ENCODE measurements around the gene AGPAT3. TPM values are rescaled to one million over a fixed set of nuclear protein-coding genes. Genes with fewer than 3 reads are reported as not detected.

Gene AGPAT3
- polyA plus RNA-seq, 1 donor, result 37.6 TPM

DNA sequence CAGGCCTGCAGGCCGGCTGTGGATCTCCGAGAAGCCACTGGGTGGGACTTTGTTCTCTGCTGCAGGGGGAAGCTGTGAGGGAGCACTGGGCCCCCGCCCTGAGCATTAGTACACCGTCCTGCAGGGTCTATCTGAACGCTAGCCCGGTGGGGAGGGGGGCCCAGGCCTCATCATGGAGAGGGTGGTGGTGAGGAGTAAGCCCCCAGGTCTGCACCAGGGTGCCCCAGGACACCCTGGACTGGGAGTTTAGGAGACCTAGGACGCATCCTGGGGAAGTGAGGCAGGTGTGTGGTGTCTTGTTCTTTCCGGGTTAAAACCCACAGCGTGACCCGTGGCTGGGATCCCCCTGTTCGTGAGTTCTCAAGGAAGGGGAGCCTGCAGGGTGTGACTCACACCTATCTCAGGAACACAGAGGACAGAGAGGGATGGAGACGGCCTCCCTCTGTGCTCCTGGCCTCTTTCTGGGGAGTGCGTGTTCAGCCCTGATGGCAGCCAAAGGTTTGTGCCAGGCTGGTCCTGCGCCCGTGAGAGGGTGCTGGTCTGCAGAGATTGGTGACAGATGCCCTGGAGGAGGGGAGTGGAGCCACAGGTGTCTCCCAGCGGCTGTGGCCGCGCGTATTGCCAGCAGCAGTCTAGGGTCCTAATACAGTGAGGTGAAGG is 44.8 kb downstream of the AGPAT3 start:
- no peak for DNase-seq

DNA sequence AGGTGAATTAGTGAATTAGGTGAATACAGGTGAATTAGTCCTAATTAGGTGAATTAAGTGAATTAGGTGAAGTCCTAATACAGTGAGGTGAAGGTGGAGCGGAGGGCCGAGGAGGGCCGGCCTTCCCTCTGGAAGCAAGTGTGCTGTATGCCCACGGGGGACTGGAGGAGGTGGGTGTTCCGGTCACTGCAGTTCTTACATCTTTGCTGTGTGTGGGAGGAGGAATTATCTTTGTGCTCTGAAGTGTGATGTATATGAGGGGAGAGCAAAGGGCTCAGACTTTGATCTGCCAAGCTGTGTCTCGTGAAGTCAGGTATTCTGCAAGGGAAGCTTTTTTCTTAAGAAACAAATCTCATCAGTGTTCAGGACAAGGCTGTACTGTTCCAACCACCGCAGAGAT is 45.4 kb downstream of the AGPAT3 start:
- DNase-seq, result no peak

DNA sequence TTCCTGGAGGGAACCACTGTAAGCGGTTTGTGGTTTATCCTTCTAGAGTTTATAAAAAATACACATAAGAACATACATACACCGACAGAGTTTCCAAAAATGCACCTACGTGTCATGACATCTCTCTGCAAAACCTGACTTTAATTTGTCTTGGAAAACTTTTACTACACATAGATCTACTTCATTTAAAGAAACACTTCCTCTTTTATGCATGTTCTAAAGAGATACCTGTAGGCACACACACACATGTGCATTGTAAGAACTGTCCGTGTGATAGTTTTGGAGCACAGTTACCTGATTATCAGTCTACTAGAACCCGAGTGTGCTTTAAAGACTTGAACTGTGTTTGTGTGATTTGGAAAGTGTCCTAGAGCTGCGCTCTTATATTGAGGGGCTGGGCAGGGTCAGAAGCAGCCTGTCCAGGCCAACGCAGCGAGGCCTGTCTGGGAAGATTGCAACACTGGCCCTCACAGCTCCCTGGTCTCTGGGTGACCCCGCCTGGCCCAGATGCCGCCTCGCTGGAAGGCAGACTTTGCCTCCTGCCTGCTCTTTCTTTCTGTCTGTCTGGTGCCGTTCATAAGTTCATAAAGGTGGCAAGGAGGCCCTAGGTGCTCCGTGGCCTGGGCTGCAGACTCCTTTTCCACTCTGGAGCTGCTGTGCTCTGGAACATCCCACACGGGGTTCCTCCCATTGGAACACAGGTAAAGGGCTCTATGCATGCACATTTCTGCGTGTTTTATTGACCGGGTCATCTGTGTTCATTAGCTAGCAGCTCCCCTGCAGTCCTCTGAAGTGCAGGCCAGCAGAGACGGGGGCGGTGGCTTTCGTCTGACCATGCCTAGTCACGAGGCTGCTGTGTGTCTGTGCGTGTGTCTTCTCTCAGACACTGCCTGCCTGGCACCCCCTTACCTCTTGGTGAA is 46.3 kb downstream of the AGPAT3 start:
- no peak for DNase-seq

DNA sequence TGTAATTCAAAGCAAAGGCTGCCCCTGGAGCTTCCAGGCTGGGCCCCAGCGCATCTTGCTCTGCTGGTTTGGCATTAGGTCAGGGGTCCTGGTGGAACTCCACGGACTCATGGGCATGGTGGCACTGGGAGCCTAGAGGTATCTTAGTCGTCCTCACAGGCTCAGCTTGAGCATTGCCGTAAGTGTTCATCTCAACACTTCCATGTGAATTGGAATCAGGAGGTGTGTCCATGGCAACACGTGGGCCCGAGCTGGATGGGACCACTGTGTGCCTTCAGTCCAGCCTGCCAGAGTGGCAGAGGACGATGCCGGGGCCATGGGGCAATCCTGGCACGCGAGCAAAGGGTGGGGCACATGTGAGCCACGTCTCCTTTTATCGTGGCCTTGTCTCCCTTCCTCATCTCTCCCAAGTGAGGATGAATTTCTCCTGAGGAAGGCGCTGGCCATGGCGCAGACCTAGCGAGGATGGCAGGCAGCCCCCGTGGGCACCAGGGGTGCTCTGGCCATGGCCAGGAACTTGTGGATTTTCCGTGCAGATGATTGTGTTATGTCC is 47.0 kb downstream of the AGPAT3 start:
- no peak for DNase-seq

DNA sequence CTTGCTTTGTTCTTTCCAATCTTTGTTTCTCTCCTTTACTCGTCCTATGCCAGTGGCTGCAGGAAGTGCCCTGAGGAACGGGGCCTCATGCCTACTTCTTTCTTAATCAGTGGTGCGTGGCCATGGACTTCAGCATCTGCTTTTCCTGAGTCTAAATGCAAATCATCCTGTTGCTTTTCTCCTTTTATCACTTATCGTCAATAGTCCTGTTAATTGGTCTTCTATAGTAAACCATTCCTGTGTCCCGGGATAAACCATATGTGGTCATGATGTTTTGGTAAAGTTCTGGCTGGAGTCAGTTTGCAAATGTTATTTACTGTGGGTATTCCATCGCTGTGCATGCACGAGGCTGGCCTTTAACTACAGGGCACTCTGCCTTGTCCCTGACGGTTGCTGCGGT is 47.5 kb downstream of the AGPAT3 start:
- DNase-seq, result no peak

DNA sequence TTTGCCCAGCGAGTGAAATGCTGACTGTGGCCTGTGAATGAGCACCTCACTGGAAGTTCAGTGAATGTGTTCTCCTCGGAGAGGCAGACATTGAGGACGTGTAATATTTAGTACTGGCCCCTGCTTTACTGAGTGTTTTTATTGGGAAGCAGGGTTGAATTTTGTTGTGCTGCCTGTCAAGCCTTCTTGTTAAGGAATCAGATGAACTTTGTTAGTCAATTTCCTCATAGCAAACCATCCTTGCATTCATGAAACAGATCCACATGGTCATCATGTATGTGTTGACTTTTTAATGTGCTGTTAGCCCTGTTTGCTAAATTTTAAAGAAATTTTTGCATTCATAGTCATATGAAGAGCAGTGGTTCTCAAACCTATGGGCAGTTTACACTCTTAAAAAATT is 47.9 kb downstream of the AGPAT3 start:
- DNase-seq, result no peak

DNA sequence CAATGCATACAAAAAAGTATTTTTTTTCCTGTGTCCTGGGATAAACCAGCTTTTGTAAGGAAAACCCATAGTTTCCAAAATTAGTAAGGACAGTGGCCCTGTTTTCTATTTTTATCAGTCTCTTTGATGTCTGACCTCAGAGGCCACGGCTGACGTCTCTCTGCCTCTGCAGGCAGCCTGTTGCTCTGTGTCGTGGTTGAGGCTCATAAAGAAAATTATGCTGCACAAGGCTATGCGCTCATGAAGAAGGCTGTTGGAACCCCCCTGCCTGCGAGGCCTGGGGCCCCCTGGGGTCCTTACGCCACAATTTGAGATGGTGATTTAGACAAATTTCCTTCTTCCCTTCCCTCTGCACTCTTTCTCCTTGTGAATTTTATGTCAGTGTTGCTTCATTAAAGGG is 48.9 kb downstream of the AGPAT3 start:
- no peak for DNase-seq

DNA sequence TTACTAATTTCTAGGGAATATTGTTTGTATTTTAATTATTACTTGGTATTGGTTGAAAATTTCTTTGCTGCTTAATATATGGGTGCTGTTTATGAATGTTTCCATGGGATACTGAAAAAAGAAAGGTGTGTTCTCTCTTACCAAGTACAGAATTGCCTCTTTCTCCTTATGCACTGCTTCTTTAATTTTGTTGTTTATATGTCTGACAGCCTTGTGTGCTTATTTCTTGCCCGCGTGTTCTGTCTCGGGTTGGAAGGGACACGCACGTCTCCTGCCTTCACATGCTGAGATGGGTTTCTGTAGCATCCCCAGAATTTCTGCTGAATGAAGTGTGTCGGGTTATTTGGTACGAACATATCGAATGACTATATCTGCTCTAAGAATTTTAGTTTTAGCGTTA is 51.1 kb downstream of the AGPAT3 start:
- DNase-seq, result no peak

DNA sequence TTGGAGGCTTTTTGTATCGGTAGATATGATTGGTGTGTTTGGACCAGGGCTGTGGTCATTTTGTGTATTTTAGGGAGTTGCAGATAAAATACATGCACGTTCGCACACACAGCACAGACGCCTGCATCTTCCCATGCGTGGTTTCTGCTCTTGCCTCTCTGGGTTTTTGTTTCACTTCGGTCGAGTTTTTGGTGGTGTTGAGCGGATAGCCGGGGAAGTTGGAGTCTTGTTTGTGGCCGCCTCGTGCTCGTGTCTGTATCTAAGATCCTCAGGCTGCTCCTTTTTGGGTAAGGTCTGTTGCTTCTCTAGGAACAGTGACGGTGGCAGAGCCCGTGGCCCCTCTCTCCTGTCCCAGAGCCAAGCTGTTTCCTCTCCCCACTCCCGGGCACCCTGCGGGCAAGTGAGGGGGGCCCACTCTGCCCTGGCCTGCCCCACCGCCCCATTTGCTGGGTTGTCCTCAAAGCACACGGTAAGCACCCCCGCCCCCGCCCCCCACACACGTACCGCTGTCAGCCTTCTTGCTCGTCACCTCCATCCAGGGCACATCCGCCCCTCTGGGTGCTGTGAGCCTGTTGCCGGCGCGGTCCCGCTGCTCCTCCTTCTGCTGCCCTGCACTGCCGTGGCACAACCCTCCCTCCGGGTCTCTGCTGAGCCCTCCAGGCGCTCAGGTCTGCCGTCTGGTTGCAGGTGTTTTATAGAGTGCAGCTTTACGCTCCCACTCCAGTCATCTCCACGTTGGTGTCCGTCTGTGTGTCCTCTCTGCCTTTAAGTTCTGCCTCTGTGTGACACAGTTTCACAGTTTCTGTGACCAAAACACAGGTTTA is 51.9 kb downstream of the AGPAT3 start:
- no peak for DNase-seq

DNA sequence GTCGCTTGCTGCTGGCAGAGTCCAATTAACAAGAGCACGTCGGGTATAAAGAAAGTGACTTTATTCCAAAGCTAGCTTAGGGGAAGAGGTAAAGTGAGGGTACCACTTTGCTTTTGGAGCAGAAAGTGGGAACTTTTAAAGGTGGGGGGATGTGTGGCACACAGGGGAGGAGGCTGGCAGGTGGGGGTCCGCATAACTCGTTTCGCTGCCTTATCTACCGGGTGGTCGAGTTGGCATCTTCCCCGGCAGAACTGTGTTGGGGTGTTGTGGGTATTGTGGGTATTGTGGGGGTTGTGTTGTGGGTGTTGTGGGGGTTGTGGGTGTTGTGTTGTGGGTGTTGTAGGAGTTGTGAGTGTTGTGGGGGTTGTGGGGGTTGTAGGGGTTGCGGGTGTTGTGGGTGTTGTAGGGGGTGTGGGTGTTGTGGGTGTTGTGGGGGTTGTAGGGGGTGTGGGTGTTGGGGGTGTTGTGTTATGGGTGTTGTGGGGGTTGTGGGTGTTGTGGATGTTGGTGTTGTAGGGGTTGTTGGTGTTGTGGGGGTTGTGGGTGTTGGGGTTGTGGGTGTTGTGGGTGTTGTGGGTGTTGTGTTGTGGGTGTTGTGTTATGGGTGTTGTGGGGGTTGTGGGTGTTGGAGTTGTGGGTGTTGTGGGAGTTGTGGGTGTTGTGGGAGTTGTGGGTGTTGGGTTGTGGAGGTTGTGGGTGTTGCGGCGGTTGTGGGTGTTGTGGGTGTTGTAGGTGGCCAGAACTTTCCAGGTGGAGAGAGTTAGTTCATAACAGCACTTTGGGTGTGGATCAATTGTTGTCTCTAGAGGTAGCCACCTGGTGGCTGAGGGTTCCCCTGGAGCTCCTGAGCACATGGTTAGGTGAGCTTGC is 52.7 kb downstream of the AGPAT3 start:
- DNase-seq, result no peak

DNA sequence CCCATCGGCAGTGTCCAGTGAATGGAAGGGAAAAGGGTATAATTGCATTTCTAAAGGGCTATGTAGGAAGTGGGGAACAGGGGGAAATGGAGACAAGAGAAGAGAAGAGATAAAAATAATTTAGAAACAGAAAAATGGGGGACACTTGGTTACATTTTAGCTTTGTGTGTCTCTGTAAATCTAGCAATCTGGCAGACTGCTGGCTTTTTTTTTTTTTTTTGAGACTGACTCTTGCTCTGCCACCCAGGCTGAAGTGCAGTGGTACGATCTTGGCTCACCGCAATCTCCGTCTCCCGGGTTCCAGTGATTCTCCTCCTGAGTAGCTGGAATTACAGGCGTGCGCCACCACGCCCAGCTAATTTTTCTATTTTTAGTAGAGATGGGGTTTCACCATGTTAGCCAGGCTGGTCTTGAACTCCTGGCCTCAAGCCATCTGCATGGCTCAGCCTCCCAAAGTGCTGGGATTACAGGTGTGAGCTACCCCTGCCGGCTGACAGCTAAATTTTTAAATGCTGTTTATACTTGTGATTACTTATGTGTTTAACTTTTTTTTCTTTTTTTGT is 53.4 kb downstream of the AGPAT3 start:
- no peak for DNase-seq

DNA sequence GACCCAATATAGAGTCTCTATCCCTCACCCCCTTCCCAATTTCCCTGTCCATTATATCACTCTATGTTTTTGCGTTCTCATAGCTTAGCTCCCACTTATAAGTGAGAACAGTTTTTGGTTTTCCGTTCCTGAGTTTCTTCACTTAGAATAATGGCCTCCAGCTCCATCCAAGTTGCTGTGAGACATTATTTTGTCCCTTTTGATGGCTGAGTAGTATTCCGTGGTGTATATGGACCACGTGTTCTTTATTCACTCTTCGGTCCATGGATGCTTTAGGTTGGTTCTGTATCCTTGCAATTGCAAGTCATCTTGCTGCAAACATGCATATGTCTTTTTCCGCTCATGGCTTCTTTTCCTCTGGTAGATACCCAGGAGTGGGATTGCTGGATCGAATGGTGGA is 54.3 kb downstream of the AGPAT3 start:
- DNase-seq, result no peak

DNA sequence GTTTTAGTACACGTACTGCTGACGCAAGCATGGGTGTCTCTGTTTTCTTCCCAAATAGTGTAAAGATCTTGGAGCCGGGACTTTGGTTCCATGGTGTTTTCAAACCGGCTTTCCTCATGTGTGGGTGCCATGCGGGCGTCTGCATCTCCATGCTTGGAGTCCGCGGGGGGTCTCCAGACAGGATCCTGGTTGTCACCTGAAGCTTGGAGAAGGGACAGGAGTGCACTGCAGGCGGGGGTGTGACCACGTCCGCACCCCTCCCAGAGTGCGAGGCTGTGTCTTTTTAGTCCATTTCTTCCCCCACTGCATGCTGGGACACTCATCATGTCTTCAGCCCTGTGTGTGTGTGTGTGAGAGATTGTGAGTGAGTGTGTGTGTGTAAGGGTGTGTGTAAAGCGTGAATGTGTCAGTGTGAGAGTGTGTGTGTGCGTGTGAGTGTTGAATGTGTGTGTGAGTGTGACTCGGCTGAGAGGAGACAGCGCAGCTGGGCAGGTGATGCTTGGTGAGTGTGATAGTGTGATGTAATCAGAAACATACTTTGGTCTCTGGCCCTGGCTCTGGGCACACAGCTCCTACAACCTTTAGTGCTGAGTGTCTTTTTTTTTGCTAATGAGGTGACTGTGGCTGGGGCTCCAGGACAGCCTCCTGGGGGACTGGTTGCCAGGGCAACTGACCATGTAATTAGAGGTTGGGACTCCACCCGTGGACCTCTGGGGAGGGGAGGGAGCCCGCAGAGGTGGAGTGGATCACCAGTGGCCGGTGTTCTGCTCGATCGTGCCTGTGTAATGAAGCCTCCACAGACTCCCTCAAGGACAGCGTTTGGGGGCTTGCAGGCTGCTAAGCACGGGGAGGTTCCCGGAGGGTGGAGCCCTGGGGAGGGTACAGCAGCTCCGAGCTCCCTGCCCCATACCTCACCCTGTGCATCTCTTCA is 55.1 kb downstream of the AGPAT3 start:
- DNase-seq, result no peak

DNA sequence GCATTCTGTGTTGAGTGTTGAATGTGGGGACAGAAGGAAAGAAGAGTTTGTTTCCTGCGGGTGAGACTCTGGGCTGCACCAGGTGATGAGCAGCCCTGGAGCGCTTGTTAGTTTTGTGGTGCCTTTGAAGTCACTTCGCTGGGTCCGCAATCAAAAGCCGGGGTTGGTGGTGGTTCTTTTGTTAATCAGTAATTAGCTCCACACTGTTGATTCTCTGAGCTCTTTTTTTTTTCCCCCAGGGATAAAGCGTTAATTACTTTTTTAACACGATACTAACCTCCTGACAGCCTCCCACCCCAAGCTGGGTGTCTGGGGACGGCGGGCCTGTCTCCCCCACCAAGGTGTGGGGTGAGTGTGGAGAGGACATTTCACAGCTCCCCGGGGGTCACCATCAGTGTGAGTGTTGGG is 56.6 kb downstream of the AGPAT3 start:
- no peak for DNase-seq

DNA sequence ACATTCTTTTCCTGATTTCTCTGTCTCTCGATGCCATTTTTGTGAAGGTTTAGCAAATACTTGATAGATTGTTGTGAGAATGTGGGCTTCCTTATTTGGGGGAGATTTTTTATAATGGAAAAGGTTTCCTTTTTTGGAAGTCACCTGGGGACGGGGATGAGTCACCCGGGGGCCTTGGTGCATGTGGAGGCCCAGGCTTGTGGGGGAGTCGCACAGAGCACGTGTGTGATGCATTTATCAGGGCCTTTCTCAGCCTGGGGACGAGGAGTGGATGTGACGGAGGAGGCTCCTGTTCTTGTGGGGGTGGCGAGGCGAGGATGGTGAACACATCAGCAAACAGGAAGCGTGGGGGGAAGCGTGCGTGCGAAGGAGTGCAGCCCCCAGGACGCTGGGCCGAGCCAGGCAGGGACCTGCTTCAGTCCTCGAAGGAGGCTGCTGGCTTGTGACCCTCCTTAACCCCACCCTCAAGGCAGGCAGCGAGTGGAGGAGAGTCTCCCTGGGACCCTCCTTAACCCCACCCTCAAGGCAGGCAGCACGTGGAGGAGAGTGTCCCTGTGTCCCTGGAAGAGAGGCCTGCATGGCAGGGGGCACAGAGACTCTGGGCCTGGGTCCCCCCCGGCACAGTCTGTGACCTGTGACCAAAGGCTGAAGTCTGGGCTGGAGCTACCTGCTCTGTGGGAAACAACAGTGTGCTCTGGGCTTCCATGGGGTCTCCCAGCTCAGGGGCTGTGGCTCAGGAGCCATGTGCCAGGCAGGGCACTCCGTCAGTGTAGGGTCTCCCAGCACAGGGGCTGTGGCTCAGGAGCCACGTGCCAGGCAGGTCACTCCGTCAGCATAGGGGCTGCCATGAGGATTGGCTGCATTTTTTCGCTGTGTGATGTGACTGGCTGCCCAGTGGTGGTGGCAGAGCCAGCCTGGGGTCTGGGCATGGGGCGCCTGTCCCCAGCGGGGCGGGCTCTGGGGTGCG is 57.2 kb downstream of the AGPAT3 start:
- DNase-seq, result no peak

DNA sequence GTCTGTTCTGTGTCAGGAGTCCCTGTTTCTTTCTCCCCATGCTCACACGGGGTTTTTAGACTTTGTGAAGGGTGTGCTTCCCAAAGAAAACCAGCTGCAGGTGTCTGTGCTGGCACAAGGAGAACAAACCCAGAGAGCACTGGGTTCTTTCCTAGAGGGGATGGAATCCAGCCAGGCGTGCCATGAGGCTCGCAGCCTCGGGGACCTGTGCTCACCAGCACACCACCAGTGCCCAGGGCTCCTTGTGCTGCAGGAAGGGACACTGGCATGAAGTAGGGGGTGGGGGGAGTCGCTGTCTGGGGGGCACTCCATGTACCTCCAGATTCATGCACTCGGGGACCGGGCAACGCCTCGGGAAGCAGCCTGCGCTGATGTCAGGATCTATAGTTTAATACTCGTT is 57.9 kb downstream of the AGPAT3 start:
- DNase-seq, result no peak

DNA sequence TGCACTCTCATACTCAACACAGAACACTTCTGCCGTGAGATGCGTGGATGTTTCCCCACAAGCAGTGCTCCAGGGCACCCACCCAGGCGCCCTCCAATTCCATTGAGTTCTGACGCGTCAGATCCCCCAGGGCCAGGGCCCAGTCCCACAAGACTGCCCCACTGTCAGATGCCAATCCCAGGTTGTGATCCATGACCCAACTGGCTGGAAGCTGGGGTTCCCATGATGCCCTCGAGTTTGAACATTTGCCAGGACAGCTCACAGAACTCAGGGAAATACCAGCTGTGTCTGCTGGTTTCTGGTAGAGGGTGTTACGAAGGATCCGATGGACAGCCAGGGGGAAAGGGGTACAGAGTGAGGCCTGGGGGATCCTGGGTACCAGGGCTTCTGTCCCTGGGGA is 58.4 kb downstream of the AGPAT3 start:
- no peak for DNase-seq

DNA sequence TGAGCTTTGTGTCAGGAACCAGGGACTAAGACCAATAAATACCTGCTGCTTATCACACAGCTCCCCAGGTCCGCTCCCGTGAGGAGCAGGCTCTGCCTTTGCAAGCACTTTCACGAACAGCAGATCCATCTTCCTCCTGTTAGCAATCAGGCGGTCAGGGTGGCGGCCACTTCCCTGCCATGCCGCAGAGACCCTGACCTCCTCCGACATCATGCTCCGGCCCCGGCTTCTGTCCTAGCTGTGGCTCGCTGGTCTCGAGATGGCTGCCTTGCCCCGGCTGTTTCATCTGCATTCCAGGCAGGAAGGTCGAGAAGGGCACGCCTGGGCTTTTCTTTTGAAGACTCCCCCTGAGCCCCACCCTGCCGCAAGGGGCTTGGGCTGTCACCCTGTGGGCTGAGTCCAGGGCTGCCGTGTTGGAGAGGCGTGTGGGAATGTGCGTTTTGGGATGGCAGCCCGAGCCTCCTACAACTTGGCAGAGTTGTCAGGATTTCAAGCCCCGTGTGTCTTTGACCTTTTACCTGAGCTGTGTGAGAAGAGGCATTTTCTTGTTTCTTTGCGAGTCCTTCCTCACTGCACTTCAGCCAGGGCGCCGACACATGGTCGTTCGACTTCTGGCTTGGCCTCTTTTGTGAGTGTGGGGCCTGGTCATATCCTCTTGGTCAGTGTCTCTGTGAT is 59.5 kb downstream of the AGPAT3 start:
- DNase-seq, result no peak

DNA sequence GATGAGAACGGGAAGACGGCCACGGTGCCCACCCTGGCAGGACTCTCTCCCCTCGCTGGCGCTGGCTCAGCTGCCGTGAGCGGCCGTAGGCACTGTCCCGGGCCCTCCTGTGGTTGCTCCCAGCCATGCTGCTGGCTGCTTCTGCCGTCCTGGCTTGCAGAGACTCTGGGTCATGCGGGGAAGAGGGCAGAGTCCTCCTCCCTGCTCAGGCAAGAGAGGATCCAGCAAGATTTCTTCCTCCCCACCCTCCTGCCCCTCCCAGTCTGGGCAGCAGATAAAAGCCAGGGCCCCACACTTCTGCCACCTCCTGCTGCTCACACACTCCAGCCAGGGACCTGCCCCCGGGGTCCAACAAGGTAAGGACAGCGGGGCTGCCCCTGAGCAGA is 60.1 kb downstream of the AGPAT3 start:
- DNase-seq, result no peak

All from hindlimb muscle (tissue), 1 donor.